Measurements from ENCODE around the gene NPY5R.

The NPY5R gene

GRCh38 chr4:163385466-163385865, 41.8 kb downstream of the NPY5R start:
- no peak for DNase-seq

- DNase-seq = no peak
Observed at GRCh38 chr4:163391756-163392155, 48.1 kb downstream of the NPY5R start.

GRCh38 chr4:163392328-163392727, 48.6 kb downstream of the NPY5R start:
- no peak for DNase-seq

GRCh38 chr4:163393471-163393870, 49.8 kb downstream of the NPY5R start:
- DNase-seq = no peak

- DNase-seq = no peak
Observed at GRCh38 chr4:163395055-163395454, 51.4 kb downstream of the NPY5R start.

- no peak for DNase-seq
Observed at GRCh38 chr4:163395758-163396157, 52.1 kb downstream of the NPY5R start.

- DNase-seq = no peak
Observed at GRCh38 chr4:163398238-163398637, 54.5 kb downstream of the NPY5R start.

- DNase-seq = no peak
Observed at GRCh38 chr4:163400911-163401310, 57.2 kb downstream of the NPY5R start.
